Measurements from ENCODE around the gene CYP4V2.

- no peak for TF ChIP-seq EZH2 (IDR thresholded peaks at IDR 0.05; ENCODE audit: low read depth, unreplicated experiment)
- no peak for TF ChIP-seq CTCF (conservative IDR thresholded peaks at IDR 0.05; ENCODE audit: low read depth in 2 of 2)
- no peak for TF ChIP-seq POLR2AphosphoS5 (IDR thresholded peaks at IDR 0.05; ENCODE audit: low read depth)
- TF ChIP-seq EZH2phosphoT487 (IDR thresholded peaks at IDR 0.05; ENCODE audit: unreplicated experiment) = no peak
- TF ChIP-seq REST (IDR thresholded peaks at IDR 0.05; ENCODE audit: unreplicated experiment) = no peak
- TF ChIP-seq NANOG (IDR thresholded peaks at IDR 0.05; ENCODE audit: borderline replicate concordance) = no peak
- no peak for TF ChIP-seq JUNB (IDR thresholded peaks at IDR 0.05; ENCODE audit: unreplicated experiment)
- TF ChIP-seq CREB1 (CRISPR knock-in tag; IDR thresholded peaks at IDR 0.05; ENCODE audit: low read depth) = no peak
Observed at GRCh38 chr4:186170966-186171365, 20.4 kb upstream of the CYP4V2 start.
